ENCODE data around the gene FXYD7. TPM values are rescaled to one million over a fixed set of nuclear protein-coding genes. Genes with fewer than 3 reads are reported as not detected.

Gene FXYD7
- total and polyA plus RNA-seq, 2 of the 13 experiments (the other 11 are each of a cell fraction or from before 2014, with no cell fraction given) = 0.55 TPM; not detected in 1

DNA sequence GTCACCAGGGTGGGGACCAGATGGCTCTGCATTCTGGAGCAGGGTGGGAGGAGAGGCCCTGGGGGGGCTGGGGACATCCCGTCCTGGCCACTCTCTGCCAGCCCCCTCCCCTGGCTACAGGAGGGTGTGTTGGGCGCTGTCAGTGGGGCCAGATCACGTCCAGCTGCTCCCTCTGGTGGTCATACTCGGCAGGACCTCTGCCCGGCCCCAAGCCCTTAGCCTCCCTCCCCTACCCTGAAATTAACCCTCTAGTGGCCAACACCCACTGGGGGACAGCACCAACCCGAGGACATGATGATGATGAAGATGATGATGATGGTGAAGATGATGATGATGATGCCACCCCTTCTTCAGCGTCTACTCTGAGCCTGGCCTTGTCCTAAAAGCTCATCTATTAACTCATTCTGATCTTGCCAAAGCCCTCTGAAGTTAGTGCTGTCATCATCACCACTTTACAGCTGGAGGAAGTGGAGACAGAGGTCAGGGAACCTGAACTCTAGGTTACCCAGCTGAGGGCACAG is 7.6 kb upstream of the FXYD7 start (continued):
- TF ChIP-seq, protein P1, sequence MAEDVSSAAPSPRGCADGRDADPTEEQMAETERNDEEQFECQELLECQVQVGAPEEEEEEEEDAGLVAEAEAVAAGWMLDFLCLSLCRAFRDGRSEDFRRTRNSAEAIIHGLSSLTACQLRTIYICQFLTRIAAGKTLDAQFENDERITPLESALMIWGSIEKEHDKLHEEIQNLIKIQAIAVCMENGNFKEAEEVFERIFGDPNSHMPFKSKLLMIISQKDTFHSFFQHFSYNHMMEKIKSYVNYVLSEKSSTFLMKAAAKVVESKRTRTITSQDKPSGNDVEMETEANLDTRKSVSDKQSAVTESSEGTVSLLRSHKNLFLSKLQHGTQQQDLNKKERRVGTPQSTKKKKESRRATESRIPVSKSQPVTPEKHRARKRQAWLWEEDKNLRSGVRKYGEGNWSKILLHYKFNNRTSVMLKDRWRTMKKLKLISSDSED (CRISPR knock-in tag; IDR thresholded peaks at IDR 0.05) = no peak
- TF ChIP-seq IKZF1 (IDR thresholded peaks at IDR 0.05) (no peak), ZNF788 (CRISPR knock-in tag; IDR thresholded peaks at IDR 0.05; ENCODE audit: borderline replicate concordance) (peak; percentile 51; the same call in 1 of the 2 replicates), HOXA5 (CRISPR knock-in tag; IDR thresholded peaks at IDR 0.05) (peak; percentile 57; the same call in 1 of the 2 replicates), ZNF776 (CRISPR knock-in tag; IDR thresholded peaks at IDR 0.05) (peak; percentile 38; the same call in 1 of the 2 replicates), ZBTB7A (CRISPR knock-in tag; IDR thresholded peaks at IDR 0.05) (0 out of 2 replicates have a peak, but pooled peaks have one; percentile 71), PHF8 (CRISPR knock-in tag; IDR thresholded peaks at IDR 0.05) (no peak)
- TF ChIP-seq, protein P2, sequence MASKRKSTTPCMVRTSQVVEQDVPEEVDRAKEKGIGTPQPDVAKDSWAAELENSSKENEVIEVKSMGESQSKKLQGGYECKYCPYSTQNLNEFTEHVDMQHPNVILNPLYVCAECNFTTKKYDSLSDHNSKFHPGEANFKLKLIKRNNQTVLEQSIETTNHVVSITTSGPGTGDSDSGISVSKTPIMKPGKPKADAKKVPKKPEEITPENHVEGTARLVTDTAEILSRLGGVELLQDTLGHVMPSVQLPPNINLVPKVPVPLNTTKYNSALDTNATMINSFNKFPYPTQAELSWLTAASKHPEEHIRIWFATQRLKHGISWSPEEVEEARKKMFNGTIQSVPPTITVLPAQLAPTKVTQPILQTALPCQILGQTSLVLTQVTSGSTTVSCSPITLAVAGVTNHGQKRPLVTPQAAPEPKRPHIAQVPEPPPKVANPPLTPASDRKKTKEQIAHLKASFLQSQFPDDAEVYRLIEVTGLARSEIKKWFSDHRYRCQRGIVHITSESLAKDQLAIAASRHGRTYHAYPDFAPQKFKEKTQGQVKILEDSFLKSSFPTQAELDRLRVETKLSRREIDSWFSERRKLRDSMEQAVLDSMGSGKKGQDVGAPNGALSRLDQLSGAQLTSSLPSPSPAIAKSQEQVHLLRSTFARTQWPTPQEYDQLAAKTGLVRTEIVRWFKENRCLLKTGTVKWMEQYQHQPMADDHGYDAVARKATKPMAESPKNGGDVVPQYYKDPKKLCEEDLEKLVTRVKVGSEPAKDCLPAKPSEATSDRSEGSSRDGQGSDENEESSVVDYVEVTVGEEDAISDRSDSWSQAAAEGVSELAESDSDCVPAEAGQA (IDR thresholded peaks at IDR 0.05; ENCODE audit: low read depth) = no peak
- TF ChIP-seq, protein P2 (CRISPR knock-in tag; IDR thresholded peaks at IDR 0.05; ENCODE audit: borderline replicate concordance) = no peak
- TF ChIP-seq, protein P3, sequence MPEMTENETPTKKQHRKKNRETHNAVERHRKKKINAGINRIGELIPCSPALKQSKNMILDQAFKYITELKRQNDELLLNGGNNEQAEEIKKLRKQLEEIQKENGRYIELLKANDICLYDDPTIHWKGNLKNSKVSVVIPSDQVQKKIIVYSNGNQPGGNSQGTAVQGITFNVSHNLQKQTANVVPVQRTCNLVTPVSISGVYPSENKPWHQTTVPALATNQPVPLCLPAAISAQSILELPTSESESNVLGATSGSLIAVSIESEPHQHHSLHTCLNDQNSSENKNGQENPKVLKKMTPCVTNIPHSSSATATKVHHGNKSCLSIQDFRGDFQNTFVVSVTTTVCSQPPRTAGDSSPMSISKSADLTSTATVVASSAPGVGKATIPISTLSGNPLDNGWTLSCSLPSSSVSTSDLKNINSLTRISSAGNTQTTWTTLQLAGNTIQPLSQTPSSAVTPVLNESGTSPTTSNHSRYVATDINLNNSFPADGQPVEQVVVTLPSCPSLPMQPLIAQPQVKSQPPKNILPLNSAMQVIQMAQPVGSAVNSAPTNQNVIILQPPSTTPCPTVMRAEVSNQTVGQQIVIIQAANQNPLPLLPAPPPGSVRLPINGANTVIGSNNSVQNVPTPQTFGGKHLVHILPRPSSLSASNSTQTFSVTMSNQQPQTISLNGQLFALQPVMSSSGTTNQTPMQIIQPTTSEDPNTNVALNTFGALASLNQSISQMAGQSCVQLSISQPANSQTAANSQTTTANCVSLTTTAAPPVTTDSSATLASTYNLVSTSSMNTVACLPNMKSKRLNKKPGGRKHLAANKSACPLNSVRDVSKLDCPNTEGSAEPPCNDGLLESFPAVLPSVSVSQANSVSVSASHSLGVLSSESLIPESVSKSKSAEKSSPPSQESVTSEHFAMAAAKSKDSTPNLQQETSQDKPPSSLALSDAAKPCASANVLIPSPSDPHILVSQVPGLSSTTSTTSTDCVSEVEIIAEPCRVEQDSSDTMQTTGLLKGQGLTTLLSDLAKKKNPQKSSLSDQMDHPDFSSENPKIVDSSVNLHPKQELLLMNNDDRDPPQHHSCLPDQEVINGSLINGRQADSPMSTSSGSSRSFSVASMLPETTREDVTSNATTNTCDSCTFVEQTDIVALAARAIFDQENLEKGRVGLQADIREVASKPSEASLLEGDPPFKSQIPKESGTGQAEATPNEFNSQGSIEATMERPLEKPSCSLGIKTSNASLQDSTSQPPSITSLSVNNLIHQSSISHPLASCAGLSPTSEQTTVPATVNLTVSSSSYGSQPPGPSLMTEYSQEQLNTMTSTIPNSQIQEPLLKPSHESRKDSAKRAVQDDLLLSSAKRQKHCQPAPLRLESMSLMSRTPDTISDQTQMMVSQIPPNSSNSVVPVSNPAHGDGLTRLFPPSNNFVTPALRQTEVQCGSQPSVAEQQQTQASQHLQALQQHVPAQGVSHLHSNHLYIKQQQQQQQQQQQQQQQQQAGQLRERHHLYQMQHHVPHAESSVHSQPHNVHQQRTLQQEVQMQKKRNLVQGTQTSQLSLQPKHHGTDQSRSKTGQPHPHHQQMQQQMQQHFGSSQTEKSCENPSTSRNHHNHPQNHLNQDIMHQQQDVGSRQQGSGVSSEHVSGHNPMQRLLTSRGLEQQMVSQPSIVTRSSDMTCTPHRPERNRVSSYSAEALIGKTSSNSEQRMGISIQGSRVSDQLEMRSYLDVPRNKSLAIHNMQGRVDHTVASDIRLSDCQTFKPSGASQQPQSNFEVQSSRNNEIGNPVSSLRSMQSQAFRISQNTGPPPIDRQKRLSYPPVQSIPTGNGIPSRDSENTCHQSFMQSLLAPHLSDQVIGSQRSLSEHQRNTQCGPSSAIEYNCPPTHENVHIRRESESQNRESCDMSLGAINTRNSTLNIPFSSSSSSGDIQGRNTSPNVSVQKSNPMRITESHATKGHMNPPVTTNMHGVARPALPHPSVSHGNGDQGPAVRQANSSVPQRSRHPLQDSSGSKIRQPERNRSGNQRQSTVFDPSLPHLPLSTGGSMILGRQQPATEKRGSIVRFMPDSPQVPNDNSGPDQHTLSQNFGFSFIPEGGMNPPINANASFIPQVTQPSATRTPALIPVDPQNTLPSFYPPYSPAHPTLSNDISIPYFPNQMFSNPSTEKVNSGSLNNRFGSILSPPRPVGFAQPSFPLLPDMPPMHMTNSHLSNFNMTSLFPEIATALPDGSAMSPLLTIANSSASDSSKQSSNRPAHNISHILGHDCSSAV (CRISPR knock-in tag; IDR thresholded peaks at IDR 0.05; ENCODE audit: borderline replicate concordance) = no peak

Measured in HepG2 (cell line).